Fibroblast of skin of abdomen (primary cell): ENCODE data around the gene LOC128125822.

Experiments used
- DNase-seq: peaks from one replicate; pipeline ENCODE4 v3.0.0-alpha.2; 2013

The LOC128125822 gene

GRCh38 chr6:63558278-63558677 lies 14.0 kb upstream of the LOC128125822 start:
- no peak for DNase-seq

GRCh38 chr6:63560801-63561287 lies 11.4 kb upstream of the LOC128125822 start:
- peak; percentile 45 for DNase-seq

DNA sequence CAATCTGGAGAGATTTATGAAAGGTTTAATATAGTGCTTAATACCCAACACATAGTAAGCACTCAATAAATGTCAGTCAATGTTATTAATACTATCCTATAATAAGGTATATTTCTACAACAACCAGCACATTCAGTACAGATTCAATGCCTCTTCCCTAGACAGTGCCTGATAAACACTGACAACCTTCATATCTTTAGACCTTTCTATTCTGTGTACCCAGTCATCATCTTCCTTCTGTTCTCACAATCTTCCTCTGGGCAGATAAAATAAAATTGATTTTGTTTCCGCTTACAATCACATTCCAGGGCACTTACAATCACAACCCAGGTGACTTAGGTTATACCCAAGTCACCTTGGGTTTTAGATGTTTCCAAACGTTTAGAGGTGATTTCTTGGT lies 11.0 kb upstream of the LOC128125822 start:
- no peak for DNase-seq

DNA sequence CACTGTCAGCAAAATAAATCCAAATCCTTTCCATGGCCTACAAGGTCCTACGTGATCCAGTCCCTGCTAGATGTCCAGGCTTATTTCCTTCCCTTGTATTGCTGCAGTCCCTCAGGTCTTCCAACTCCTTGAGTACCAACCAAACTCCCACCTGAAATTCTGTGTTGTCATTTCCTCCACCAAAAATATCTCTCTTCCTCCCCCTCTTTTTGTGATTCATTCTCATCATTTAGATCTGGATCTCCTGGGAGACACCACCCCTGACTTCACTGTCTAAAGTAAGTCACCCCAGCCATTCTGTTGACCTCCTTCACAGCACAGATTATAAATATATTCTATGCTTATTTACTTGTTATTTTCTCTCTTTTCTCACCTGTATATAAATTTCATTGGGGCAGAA lies 9.0 kb upstream of the LOC128125822 start:
- no peak for DNase-seq

DNA sequence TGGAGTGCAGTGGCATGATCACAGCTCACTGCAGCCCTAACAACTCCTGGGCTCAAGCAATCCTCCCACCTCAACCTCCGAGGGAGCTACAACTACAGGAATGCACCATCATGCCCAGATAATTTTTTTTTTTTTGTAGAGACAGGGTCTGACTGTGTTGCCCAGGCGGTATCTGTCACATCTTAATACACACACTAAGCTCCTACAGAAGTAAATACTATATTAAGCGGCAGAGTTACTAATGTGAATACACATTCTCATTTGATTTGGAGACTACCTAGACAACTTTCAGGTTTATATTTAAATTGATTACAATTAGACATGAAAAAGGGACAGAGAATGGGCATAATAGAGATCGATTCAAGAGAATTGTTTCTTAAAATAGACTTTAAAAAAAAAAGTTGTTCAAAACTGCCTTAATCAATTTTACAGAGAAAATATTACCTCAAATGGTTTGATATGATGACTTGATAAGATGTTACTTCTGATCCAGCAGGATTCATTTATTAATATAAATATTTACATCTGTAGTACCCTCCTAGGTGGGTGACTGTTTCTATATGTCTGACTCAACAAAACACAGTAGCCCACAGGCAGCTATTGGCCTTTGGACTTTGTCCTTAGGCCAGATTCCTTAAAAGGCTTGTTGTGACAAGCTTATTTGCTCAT lies 7.1 kb upstream of the LOC128125822 start:
- DNase-seq = no peak

GRCh38 chr6:63565727-63566596 lies 6.3 kb upstream of the LOC128125822 start:
- DNase-seq = peak; percentile 70

- no peak for DNase-seq
Measured at GRCh38 chr6:63567966-63568365, 4.3 kb upstream of the LOC128125822 start.

DNA sequence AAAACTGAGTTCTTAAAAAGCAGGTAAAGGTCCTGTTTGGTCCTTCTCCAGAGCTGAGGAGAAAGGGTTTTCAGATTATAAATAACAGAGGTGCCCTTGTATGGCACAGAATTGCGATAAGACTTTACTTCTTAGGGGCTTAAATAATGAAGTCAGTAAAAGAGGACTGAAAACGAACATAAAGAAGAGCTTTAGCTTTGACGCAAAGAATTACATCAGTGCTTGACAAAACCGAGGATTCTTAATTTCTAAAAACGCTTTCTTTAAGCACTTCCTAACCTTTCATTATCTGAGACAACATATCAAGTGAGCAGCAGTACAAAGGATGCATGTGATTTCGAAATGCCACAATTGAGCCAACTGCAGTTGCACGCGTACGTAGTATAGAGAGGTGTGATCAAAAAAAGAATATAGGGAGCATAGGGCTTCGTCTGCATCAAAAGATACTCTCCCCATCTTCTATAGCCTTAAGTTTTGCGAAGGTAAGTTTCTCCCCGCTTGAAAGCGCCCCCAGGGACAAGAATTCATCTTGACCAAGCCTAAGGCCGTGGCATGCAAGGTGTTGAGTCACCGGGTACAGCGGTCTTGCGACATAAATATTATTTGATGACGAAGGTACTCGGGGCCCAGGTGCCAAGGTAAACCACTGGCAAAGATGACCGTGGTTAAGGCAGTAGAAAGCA lies 778 bp upstream of the LOC128125822 start:
- DNase-seq = peak; percentile 71

DNA sequence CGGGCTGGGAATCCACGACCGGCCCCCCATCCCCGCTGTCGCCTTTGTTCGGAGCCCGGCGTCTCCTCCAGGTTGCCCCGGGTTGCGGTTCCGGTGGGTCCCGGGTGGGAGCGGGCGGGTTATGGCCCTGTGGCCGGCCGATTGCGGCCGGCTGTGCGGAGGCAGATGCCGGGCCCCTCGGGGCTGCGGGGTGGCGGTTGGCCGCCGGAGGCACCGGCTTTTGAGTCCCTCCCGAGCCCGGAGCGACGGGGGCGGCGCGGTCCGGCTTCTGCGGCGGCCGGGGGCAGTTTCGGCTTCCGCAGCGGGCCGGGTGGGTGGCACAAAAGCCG lies 431 bp downstream of the LOC128125822 start:
- DNase-seq = no peak

DNA sequence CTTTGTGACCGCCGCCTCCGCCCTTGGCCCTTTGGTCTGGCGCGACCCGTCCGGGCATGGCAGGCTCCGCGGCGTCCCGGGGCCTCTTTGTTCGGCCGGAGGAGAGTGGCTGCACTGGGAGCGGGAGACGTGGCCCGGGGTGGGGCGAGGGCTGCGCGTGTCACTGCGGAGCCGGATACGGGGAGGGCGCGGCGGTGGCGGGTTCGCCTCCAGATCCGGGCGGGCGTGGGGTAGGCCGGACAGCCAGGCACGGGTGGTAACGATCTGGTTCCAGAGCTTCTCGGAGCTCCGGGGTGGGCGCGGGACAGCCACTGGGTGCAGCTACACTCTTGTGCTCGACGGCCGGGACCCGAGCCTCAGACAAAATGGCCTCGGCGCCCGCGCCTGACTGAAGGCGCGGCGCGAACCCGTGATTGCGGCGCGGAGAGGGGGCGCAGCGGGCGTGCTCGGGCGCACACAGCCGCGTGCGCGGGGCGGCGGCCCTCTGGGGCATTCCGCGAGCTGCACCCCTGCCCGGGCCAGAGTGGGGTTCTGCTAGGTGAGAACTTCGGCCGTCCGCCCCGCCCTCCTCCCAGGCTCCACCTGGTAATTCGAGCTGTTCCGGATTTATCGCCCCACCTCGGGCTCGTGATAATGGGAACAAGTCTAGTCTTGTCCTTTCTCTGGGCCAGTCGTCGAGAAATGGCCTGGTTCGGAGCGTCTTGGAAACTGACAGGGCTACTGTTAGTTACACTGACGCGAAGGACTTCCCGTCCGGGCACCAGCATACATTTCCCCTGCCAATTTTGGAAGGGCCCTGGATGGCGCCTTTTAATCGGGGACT lies 1.0 kb downstream of the LOC128125822 start:
- DNase-seq = peak; percentile 57

DNA sequence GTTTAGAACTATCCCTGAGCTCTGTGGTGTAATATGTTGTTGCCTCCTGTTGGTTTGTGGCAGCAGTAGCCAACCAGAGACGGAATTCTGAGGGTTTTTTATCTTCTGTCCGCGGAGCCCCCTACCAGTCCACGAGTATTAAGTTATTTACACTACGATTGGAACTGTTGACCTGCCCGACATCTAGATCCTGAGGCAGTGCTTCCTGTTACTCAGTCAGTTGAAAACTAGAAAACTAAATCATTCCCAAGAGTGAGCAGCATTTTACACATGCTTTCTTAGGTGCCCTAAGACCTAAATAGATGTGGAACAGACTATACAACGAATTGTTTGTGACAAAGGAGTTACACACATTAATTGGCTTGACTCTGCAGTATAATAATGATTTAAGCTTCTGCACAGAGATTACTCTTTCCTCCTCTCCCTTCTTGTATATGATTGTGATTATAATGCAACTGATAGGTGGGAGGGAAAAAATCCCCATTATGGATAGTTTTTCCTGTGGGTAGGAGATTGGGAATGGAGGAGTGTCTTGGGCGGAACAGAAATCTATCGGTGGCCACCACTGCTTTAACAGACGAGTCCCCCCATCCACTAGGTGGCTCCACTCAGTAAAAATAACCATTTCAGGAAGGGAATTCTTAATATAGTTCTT lies 1.7 kb downstream of the LOC128125822 start:
- peak; percentile 47 for DNase-seq

DNA sequence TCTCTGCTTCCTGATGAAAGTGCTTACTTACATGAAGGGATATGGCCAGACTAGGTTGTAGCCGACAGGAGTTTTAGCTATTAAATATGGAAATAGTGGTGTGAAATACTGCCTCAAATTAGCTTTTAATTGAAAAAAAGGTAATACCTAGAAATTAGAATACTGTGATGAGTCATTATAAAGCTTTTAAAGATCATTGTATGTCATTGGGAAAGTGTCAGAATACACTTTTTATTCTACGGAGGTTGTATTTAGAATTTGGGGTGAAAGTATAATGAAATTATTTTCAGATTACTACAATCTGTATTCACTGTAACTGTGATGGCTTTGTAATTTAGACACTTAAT lies 2.2 kb downstream of the LOC128125822 start:
- DNase-seq = no peak

DNA sequence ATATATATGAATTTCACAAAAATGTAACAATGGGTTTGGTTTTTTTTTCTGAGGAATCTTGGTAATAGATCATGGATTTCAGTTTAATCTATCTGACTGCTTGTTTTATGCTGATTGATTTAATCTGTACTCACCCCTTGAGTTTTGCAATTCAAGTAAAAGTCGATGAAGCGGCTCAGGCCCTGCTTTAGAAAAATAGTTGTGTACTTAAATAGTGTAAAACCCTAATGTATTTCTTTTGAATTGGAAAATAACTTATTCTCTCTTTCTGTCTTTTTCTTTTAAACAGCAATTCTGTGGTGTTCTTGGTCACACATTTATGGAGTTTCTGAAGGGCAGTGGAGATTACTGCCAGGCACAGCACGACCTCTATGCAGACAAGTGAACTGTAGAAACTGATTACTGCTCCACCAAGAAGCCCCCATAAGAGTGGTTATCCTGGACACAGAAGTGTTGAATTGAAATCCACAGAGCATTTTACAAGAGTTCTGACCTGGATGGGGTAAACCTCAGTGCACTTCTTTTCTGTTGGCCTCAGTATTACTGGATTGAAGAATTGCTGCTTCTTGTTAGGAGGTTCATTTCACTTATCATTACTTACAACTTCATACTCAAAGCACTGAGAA lies 4.0 kb downstream of the LOC128125822 start:
- no peak for DNase-seq

DNA sequence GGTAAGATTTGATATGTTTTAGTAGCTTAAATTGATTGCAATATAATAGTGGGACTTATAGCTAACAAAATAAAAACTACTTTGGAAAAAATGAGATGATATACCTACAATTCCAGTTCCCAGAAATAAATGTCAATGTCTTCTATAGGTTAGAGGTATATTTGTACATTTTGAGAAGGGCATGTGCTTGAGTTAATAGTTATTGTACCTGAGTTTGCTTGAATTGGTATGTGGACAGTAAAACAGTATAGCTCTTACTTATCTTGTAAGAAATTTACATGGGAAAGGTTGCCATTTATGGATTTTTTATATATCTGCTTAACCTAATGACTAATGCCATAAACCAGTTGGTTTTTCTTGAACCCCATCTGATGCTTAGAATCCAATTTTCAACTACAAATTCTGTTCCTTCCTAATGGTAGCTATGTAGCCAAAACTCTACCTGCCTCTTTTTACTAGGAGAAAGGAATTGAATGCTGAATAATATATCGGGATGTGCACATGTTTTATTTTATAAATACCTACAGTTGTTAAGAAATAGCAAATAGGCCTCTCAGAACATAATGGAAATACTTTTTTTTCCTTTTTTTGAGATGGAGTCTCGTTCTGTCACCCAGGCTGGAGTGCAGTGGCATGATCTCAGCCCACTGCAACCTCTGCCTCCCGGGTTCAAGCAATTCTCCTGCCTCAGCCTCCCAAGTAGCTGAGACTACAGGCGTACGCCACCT lies 4.9 kb downstream of the LOC128125822 start:
- DNase-seq = no peak

DNA sequence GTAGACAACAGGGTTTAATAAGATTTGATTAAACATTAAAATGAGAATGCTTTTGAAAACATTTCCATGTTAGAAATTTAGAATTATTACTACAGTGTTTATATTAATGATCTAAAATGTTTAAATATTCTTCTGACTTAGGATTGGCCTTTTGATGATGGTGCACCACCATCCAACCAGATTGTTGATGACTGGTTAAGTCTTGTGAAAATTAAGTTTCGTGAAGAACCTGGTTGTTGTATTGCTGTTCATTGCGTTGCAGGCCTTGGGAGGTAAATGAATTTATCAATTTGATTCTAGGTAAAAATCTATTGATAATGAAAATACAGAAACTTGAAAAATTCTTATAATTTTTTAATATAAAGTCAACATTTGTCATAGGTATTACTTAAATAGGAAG lies 6.5 kb downstream of the LOC128125822 start:
- DNase-seq = no peak

GRCh38 chr6:63579937-63580703 lies 7.8 kb downstream of the LOC128125822 start:
- DNase-seq = no peak

- DNase-seq = no peak
Measured at GRCh38 chr6:63580704-63580961, 8.4 kb downstream of the LOC128125822 start.

DNA sequence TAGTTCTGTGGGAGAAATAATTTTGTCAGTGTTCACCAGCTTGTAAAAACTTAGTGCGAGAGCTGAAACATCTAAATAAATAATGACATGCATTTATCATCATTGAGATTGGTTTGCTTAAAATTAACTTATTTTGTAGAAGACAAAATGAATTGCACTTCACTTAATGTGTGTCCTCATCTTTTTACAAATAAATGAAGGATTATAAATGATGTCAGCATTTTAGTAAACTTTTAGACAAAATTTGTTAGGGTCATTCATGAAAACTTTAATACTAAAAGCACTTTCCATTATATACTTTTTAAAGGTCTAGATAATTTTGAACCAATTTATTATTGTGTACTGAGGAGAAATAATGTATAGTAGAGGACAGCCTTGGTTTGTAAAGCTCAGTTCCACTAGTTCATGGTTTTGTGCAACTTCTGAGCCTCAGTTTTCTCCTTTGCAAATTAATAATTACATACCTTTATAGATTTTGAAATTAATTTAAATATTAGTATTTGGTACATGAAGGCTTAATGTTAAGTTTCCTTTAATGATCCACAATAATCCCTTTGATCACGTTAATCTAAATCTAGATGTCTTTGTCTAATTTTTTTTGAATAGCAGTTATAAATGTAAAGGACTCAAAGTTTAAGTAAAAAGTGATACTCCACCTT lies 9.2 kb downstream of the LOC128125822 start:
- no peak for DNase-seq

DNA sequence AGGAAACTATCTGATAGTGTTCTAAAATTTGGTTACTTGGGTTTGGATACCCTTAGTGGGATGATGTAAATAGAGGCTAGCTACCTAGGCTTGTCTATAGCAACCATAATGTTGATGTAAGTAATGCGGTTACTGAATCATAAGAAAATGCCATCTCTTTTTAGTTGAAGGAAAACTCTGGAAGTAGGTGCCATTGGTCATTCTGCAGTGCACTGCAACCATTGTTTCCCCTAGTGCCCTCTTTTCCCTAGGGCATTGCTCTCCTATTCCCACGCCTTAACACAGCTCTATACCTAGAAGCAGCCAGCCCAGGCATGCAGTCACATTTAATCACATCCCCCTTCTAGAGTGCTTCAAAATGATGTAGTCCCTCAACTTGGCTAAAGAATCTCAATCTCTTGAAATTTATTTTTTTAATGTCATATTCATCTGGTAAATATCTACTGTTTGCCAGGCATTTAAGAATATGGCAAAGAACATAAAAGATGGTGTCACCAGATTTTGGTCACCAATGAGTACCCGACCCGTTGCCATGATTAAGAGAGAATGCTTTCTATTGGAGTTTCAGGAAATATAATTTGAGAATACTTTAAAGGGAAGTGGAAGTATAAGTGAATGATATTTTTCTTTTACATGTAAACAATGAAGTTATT lies 10.4 kb downstream of the LOC128125822 start:
- DNase-seq = no peak
